ENCODE measurements around the gene BRSK2. TPM values are rescaled to one million over a fixed set of nuclear protein-coding genes. Genes with fewer than 3 reads are reported as not detected.
"Not testable (repeated sequence)": the region's sequence is repeated elsewhere in the genome, so short reads cannot be mapped to it uniquely, and the experiment has no call there.

BRSK2 gene
- total RNA-seq, 2 experiments from 2014 or later: 0.22 to 0.55 TPM

DNA sequence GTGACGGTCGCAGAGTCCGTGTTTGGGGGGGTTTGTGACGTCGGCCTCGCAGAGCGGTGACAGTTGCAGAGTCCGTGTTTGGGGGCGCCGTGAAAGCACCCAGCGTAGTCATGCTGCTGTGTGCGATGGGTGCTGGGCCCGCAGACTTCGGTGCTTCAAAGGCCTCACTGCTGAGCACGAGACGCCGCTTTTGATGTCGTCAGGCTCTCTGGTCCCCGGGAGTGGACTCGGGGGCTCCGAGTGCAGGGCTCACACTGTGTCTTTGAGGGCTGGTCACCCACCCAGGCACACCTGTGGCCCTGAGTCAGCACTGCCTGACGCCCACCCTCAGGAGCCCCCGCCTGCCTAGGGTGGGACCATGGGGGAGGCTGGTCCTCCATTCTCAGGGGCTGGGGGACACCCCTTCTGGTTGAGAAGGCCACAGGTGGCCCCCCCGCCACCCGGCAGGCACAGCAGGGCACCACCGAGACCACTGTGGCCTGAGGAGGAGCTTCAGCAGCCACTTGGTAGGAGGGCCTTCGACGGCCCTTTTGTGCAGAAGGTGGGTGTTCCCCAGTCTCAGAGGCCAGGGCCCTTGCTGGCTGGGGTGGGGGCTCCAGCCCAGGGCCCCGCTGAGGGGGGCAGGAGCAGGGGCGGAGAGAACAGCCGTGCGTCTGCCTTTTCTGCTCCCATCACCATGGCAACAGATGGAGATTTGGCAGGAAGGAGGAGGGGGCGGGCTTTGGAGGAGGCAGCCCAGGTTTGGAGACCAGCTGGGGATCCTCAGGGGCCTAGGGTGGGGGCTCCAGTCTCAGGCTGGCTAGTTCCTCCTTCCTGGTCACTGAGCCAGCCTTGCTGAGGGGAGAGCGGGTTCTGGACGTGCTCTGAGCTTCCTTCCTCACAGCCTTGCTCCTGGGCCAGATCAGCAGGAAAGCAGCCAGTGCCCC is 20.9 kb downstream of the BRSK2 start:
- Mint-ChIP-seq H3K4me1 (ENCODE audit: low read depth) (no peaks in the 10 kb centered on the region), H3K27me3 (no peaks in the 10 kb centered on the region), H3K9me3 (no peaks in the 10 kb centered on the region), H3K27ac (no peak overlapping the region), H3K36me3 (ENCODE audit: low read depth) (no peaks in the 10 kb centered on the region), H3K4me3 (no peak overlapping the region)
- Histone ChIP-seq H3K4me3 (ENCODE audit: low read length) (no peak overlapping the region), H3K27ac (ENCODE audit: low read depth in 1 of 2, low read length in 2 of 2) (no peak overlapping the region), H3K4me1 (ENCODE audit: insufficient read depth, low read length) (no peaks in the 10 kb centered on the region), H3K9me3 (ENCODE audit: control insufficient read depth in 1 of 2, insufficient read depth in 1 of 2, low read length in 2 of 2) (peaks cover 0 to 26% of the 10 kb centered on the region in 2 experiments), H3K36me3 (ENCODE audit: insufficient read depth, low read length) (no peaks in the 10 kb centered on the region), H3K27me3 (ENCODE audit: control insufficient read depth in 1 of 2, insufficient read depth in 2 of 2, low read length in 2 of 2) (no peaks in the 10 kb centered on the region)
- ChIA-PET POLR2A (no interaction called here), CTCF (no interaction called here)
- TF ChIP-seq, protein P1, sequence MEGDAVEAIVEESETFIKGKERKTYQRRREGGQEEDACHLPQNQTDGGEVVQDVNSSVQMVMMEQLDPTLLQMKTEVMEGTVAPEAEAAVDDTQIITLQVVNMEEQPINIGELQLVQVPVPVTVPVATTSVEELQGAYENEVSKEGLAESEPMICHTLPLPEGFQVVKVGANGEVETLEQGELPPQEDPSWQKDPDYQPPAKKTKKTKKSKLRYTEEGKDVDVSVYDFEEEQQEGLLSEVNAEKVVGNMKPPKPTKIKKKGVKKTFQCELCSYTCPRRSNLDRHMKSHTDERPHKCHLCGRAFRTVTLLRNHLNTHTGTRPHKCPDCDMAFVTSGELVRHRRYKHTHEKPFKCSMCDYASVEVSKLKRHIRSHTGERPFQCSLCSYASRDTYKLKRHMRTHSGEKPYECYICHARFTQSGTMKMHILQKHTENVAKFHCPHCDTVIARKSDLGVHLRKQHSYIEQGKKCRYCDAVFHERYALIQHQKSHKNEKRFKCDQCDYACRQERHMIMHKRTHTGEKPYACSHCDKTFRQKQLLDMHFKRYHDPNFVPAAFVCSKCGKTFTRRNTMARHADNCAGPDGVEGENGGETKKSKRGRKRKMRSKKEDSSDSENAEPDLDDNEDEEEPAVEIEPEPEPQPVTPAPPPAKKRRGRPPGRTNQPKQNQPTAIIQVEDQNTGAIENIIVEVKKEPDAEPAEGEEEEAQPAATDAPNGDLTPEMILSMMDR (IDR thresholded peaks at IDR 0.05): no peak
- ATAC-seq (ENCODE audit: poor library complexity) (no peak), DNase-seq (no peak)
- intact Hi-C loops (cut with DNase I, micrococcal nuclease): no loop called here

DNA sequence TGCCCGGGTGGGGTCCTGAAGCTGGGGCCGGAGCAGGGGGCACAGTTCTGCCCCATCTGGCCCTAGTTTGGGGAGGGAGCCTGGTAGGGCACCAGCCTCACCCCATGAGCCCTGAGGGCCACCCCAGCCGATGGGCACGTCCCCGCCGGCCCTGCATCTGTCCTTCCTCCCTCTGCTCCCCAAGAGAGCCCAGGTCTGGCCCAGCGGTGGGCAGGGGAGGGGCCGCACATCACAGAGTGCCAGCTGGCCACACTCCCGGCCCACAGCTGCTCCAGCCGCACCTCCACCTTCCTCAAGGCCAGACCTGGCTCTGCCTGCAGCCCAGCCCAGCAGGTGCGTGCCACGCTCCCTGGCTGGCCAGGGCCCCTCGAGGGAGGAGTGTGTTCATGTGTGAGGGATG is 21.6 kb downstream of the BRSK2 start:
- POLR2A ChIA-PET: no interaction called here
- H3K27ac ChIP-seq (ENCODE audit: low read depth in 1 of 2, low read length in 2 of 2): no peak overlapping the region
- Mint-ChIP-seq H3K4me3 (no peak overlapping the region), H3K27ac (no peak overlapping the region), H3K27me3 (no peaks in the 10 kb centered on the region), H3K9me3 (no peaks in the 10 kb centered on the region), H3K36me3 (ENCODE audit: low read depth) (no peaks in the 10 kb centered on the region), H3K4me1 (ENCODE audit: low read depth) (no peaks in the 10 kb centered on the region)
- no peak for ATAC-seq (ENCODE audit: poor library complexity)
- H3K4me3 ChIP-seq (ENCODE audit: low read length): no peak overlapping the region
- CTCF ChIA-PET: no interaction called here
- no peak for DNase-seq
- H3K27me3 ChIP-seq (ENCODE audit: control insufficient read depth in 1 of 2, insufficient read depth in 2 of 2, low read length in 2 of 2): no peaks in the 10 kb centered on the region
- intact Hi-C loops (cut with DNase I, micrococcal nuclease): no loop called here
- TF ChIP-seq, protein P1 (IDR thresholded peaks at IDR 0.05): no peak
- H3K4me1 ChIP-seq (ENCODE audit: insufficient read depth, low read length): no peaks in the 10 kb centered on the region
- H3K9me3 ChIP-seq (ENCODE audit: control insufficient read depth in 1 of 2, insufficient read depth in 1 of 2, low read length in 2 of 2): peaks cover 6 to 33% of the 10 kb centered on the region in 2 experiments
- H3K36me3 ChIP-seq (ENCODE audit: insufficient read depth, low read length): no peaks in the 10 kb centered on the region

DNA sequence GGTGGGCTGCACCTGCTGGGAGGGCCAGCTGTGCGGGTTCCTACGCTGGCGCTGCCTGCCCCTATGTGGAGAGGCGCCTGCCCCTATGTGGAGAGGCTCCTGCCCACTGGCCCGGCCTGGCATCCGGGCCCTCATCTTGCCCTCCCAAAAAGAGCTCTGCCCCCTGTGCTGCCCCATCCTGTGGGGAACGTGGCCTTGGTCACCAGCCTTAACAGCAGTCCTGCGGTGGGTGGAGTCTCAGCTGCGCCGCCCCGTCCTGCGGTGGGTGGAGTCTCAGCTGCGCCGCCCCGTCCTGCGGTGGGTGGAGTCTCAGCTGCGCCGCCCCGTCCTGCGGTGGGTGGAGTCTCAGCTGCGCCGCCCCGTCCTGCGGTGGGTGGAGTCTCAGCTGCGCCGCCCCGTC is 22.0 kb downstream of the BRSK2 start:
- ATAC-seq (ENCODE audit: poor library complexity); DNase-seq; H3K4me1 Mint-ChIP-seq (ENCODE audit: low read depth); H3K4me1 ChIP-seq (ENCODE audit: insufficient read depth, low read length); H3K27ac ChIP-seq (ENCODE audit: low read depth in 1 of 2, low read length in 2 of 2); POLR2A ChIA-PET; H3K27me3 Mint-ChIP-seq; H3K9me3 Mint-ChIP-seq; CTCF ChIA-PET; H3K4me3 ChIP-seq (ENCODE audit: low read length); intact Hi-C loops (cut with DNase I, micrococcal nuclease); H3K36me3 Mint-ChIP-seq (ENCODE audit: low read depth); H3K27me3 ChIP-seq (ENCODE audit: control insufficient read depth in 1 of 2, insufficient read depth in 2 of 2, low read length in 2 of 2); H3K27ac Mint-ChIP-seq; H3K36me3 ChIP-seq (ENCODE audit: insufficient read depth, low read length); H3K4me3 Mint-ChIP-seq: not testable (repeated sequence)
- peaks cover 10 to 37% of the 10 kb centered on the region in 2 experiments for H3K9me3 ChIP-seq (ENCODE audit: control insufficient read depth in 1 of 2, insufficient read depth in 1 of 2, low read length in 2 of 2)
